ENCODE measurements around the gene TRAPPC5.

The TRAPPC5 gene

GRCh38 chr19:7699003-7699402, 18.4 kb downstream of the TRAPPC5 start:
- Histone ChIP-seq H4K20me1 (ENCODE audit: insufficient read depth, low read length) (no peaks in the 10 kb centered on the region), H3K4me1 (ENCODE audit: low read length) (peaks cover 45% of the 10 kb centered on the region), H3K9ac (ENCODE audit: low read length) (no peak overlapping the region), H3K79me2 (ENCODE audit: low read length) (no peaks in the 10 kb centered on the region), H3K4me2 (ENCODE audit: low read length) (no peak overlapping the region), H3K27me3 (ENCODE audit: low read depth, low read length) (peaks cover 59% of the 10 kb centered on the region), H3K9me3 (ENCODE audit: insufficient read depth, low read length) (no peaks in the 10 kb centered on the region), H2AFZ (ENCODE audit: low read depth, low read length) (no peak overlapping the region), H3K27ac (ENCODE audit: low read length) (no peak overlapping the region), H3K36me3 (replicated peaks; ENCODE audit: low read depth, low read length) (no peaks in the 10 kb centered on the region), H3K4me3 (ENCODE audit: low read length) (no peak overlapping the region)
- TF ChIP-seq, protein P1, sequence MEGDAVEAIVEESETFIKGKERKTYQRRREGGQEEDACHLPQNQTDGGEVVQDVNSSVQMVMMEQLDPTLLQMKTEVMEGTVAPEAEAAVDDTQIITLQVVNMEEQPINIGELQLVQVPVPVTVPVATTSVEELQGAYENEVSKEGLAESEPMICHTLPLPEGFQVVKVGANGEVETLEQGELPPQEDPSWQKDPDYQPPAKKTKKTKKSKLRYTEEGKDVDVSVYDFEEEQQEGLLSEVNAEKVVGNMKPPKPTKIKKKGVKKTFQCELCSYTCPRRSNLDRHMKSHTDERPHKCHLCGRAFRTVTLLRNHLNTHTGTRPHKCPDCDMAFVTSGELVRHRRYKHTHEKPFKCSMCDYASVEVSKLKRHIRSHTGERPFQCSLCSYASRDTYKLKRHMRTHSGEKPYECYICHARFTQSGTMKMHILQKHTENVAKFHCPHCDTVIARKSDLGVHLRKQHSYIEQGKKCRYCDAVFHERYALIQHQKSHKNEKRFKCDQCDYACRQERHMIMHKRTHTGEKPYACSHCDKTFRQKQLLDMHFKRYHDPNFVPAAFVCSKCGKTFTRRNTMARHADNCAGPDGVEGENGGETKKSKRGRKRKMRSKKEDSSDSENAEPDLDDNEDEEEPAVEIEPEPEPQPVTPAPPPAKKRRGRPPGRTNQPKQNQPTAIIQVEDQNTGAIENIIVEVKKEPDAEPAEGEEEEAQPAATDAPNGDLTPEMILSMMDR (IDR thresholded peaks at IDR 0.05; ENCODE audit: low read depth, low read length), result no peak
- no peak for TF ChIP-seq EZH2phosphoT487 (IDR thresholded peaks at IDR 0.05; ENCODE audit: low read depth)

DNA sequence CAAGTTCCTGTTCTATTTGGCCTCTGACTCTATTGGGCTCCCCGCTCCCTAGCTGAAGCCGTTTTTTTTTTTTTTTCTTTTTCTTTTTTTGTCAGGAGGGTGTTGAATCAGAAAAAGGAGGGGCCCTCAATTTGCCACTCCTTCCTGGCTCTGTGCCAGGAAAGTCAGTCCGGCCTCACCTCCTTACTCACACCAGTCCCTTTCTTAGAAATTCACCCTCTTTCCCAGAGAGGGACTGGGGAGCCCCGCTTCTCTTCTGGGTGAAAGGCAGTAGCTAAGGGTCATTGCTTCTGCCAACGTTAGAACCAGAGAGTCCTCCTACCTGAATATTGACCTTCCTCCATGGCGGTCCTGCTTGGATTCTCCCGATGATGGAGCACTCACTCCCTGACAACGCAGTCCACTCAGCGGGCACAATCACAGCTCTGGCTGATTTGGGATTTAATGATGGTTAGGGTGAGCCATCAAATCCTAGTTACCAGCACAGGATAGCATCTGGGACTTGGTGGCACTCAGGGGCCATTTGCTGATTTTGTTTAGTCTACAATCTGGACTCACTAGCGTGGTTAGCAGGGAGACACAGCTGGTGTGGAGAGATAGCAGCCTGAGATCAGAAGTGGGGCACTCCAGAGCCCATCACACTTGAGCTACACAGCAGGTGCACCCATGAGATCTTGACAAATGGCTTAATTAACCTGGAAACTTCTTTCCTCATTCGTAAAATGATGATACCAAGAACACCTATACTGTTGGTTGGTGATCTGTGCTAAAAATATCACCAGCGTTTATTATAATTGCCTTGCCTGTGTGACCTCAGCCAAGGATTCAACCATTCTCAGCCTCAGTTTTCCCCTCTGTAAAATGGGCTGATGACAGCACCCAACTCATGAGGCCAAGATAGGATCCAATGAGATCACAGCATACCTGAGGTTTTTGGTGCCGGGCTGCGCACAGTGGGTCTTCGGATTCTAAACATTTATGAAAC, 19.1 kb downstream of the TRAPPC5 start:
- Histone ChIP-seq H4K20me1 (ENCODE audit: insufficient read depth, low read length) (no peaks in the 10 kb centered on the region), H3K79me2 (ENCODE audit: low read length) (no peaks in the 10 kb centered on the region), H3K9me3 (ENCODE audit: insufficient read depth, low read length) (no peaks in the 10 kb centered on the region), H3K4me1 (ENCODE audit: low read length) (peaks cover 45% of the 10 kb centered on the region), H3K9ac (ENCODE audit: low read length) (no peak overlapping the region), H3K27ac (ENCODE audit: low read length) (no peak overlapping the region), H2AFZ (ENCODE audit: low read depth, low read length) (no peak overlapping the region), H3K36me3 (replicated peaks; ENCODE audit: low read depth, low read length) (no peaks in the 10 kb centered on the region), H3K27me3 (ENCODE audit: low read depth, low read length) (peaks cover 66% of the 10 kb centered on the region), H3K4me3 (ENCODE audit: low read length) (no peak overlapping the region), H3K4me2 (ENCODE audit: low read length) (no peak overlapping the region)
- 0 out of 2 replicates have a peak, but pooled peaks have one; percentile 9 for TF ChIP-seq EZH2phosphoT487 (IDR thresholded peaks at IDR 0.05; ENCODE audit: low read depth)
- TF ChIP-seq, protein P1 (IDR thresholded peaks at IDR 0.05; ENCODE audit: low read depth, low read length), result no peak

DNA sequence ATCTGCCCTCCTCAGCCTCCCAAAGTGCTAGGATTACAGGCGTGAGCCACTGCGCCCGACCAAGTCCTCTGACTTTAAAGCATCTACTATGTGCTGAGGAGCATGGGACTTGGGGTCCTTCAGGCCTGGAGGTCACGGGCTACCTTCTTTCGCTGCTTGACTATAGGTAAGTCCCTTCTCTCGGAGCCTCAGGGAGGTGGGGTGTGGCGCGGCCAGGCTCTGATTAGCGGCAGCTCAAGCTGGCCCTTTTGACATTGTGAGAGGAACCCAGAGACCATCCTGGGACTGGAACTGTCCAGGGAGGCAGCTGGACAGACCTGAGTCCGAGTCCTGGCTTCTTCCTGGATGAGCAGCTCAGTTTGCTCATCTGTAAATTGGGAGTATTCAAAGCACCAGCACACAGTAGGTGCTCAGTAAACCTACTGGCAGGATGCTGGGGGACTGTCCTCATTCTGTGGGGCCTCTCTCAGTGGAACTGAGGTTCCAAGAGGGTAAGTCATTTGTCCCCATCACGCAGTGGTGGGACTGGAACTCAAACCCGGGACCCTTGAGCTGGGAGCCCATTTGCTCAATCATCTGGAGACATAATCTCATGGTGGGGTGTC, 20.5 kb downstream of the TRAPPC5 start:
- Histone ChIP-seq H3K9me3 (ENCODE audit: insufficient read depth, low read length) (no peaks in the 10 kb centered on the region), H4K20me1 (ENCODE audit: insufficient read depth, low read length) (no peaks in the 10 kb centered on the region), H2AFZ (ENCODE audit: low read depth, low read length) (no peak overlapping the region), H3K4me2 (ENCODE audit: low read length) (no peak overlapping the region), H3K4me1 (ENCODE audit: low read length) (peaks cover 52% of the 10 kb centered on the region), H3K79me2 (ENCODE audit: low read length) (no peaks in the 10 kb centered on the region), H3K27me3 (ENCODE audit: low read depth, low read length) (peaks cover 71% of the 10 kb centered on the region), H3K27ac (ENCODE audit: low read length) (no peak overlapping the region), H3K36me3 (replicated peaks; ENCODE audit: low read depth, low read length) (no peaks in the 10 kb centered on the region), H3K4me3 (ENCODE audit: low read length) (no peak overlapping the region), H3K9ac (ENCODE audit: low read length) (no peak overlapping the region)
- TF ChIP-seq, protein P1 (IDR thresholded peaks at IDR 0.05; ENCODE audit: low read depth, low read length), result no peak
- no peak for TF ChIP-seq EZH2phosphoT487 (IDR thresholded peaks at IDR 0.05; ENCODE audit: low read depth)

Measured in OCI-LY3 (cell line).